ENCODE measurements around the gene CANT1.

The CANT1 gene

GRCh38 chr17:79036596-79036995, 27.0 kb upstream of the CANT1 start:
- TF ChIP-seq CTCF (IDR thresholded peaks at IDR 0.05; ENCODE audit: low read depth, low read length): no peak
- no peak overlapping the region for H3K4me3 ChIP-seq (ENCODE audit: low read depth, low read length)

GRCh38 chr17:79036181-79036580, 26.6 kb upstream of the CANT1 start:
- TF ChIP-seq CTCF (IDR thresholded peaks at IDR 0.05; ENCODE audit: low read depth, low read length): no peak
- no peak overlapping the region for H3K4me3 ChIP-seq (ENCODE audit: low read depth, low read length)

GRCh38 chr17:79035686-79036085, 26.1 kb upstream of the CANT1 start:
- H3K4me3 ChIP-seq (ENCODE audit: low read depth, low read length): no peak overlapping the region
- TF ChIP-seq CTCF (IDR thresholded peaks at IDR 0.05; ENCODE audit: low read depth, low read length): no peak

- no peak for TF ChIP-seq CTCF (IDR thresholded peaks at IDR 0.05; ENCODE audit: low read depth, low read length)
- H3K4me3 ChIP-seq (ENCODE audit: low read depth, low read length): no peak overlapping the region
Observed at GRCh38 chr17:79034931-79035485, 25.4 kb upstream of the CANT1 start.

- H3K4me3 ChIP-seq (ENCODE audit: low read depth, low read length): no peak overlapping the region
- TF ChIP-seq CTCF (IDR thresholded peaks at IDR 0.05; ENCODE audit: low read depth, low read length): no peak
Observed at GRCh38 chr17:79033741-79034501, 24.4 kb upstream of the CANT1 start.

GRCh38 chr17:79033046-79033616, 23.6 kb upstream of the CANT1 start:
- H3K4me3 ChIP-seq (ENCODE audit: low read depth, low read length): no peak overlapping the region
- no peak for TF ChIP-seq CTCF (IDR thresholded peaks at IDR 0.05; ENCODE audit: low read depth, low read length)
